Osteocyte (in vitro differentiated cells): ENCODE measurements around the gene CUZD1. TPM values are rescaled to one million over a fixed set of nuclear protein-coding genes. Genes with fewer than 3 reads are reported as not detected.
A peak's percentile ranks its signal among the peaks of the same experiment; 100 is the strongest.
"Not testable (repeated sequence)": the region's sequence is repeated elsewhere in the genome, so short reads cannot be mapped to it uniquely, and the experiment has no call there.

Experiments
- DNase-seq: peaks from one replicate; pipeline ENCODE4 v3.0.0; 2021; ENCODE audit warnings: mixed read lengths; ENCODE audit not compliant: unreplicated experiment; ENCODE audit errors: extremely low spot score
- H3K27ac Mint-ChIP-seq: one replicate; pipeline ENCODE4 v1.8.0; 2021; ENCODE audit warnings: mild to moderate bottlenecking, mixed read lengths; ENCODE audit not compliant: unreplicated experiment
- H3K27me3 Mint-ChIP-seq: one replicate; pipeline ENCODE4 v1.8.0; 2021; ENCODE audit warnings: mixed read lengths; ENCODE audit not compliant: unreplicated experiment
- H3K36me3 Mint-ChIP-seq: one replicate; pipeline ENCODE4 v1.8.0; 2021; ENCODE audit warnings: mixed read lengths; ENCODE audit not compliant: unreplicated experiment
- H3K4me1 Mint-ChIP-seq: one replicate; pipeline ENCODE4 v1.8.0; 2021; ENCODE audit warnings: mixed read lengths; ENCODE audit not compliant: unreplicated experiment
- H3K4me3 Mint-ChIP-seq: one replicate; pipeline ENCODE4 v1.8.0; 2021; ENCODE audit warnings: mild to moderate bottlenecking, moderate library complexity, mixed read lengths; ENCODE audit not compliant: unreplicated experiment
- H3K9me3 Mint-ChIP-seq: one replicate; pipeline ENCODE4 v1.8.0; 2021; ENCODE audit warnings: mixed read lengths; ENCODE audit not compliant: unreplicated experiment
- CTCF ChIP-seq: fragments of 200-600 bp; sonication (generic); IDR thresholded peaks from 2 replicates; pipeline ENCODE4 v1.5.0; 2021; ENCODE audit warnings: antibody characterized with exemption, mild to moderate bottlenecking, moderate library complexity
- total RNA-seq: library from RNA; stranded (reverse); gene quantifications from 2 replicates; pipeline ENCODE4 v1.2.1, GENCODE V29; 2021

The CUZD1 gene
- total RNA-seq, 1 donor from 2014 or later: 0.30 TPM

GRCh38 chr10:122859527-122859926, 13.9 kb upstream of the CUZD1 start:
- Mint-ChIP-seq H3K36me3 (no peaks in the 10 kb centered on the region), H3K27ac (no peak overlapping the region), H3K4me3 (no peak overlapping the region), H3K4me1 (peaks cover 29% of the 10 kb centered on the region), H3K9me3 (no peaks in the 10 kb centered on the region), H3K27me3 (no peaks in the 10 kb centered on the region)
- DNase-seq: no peak
- TF ChIP-seq CTCF: no peak

GRCh38 chr10:122858042-122858441, 12.4 kb upstream of the CUZD1 start:
- peaks cover 33% of the 10 kb centered on the region for H3K4me1 Mint-ChIP-seq
- H3K27ac Mint-ChIP-seq, H3K9me3 Mint-ChIP-seq, H3K36me3 Mint-ChIP-seq, H3K27me3 Mint-ChIP-seq, DNase-seq, H3K4me3 Mint-ChIP-seq: not testable (repeated sequence)

- Mint-ChIP-seq H3K4me1 (peaks cover 37% of the 10 kb centered on the region), H3K9me3 (peaks cover 6% of the 10 kb centered on the region), H3K4me3 (no peak overlapping the region), H3K27me3 (no peaks in the 10 kb centered on the region), H3K36me3 (no peaks in the 10 kb centered on the region), H3K27ac (no peak overlapping the region)
- DNase-seq: no peak
- TF ChIP-seq CTCF: no peak
Observed at GRCh38 chr10:122856902-122857301, 11.2 kb upstream of the CUZD1 start.

GRCh38 chr10:122855745-122856144, 10.1 kb upstream of the CUZD1 start:
- Mint-ChIP-seq H3K36me3 (no peaks in the 10 kb centered on the region), H3K4me3 (no peak overlapping the region), H3K4me1 (peaks cover 40% of the 10 kb centered on the region), H3K27me3 (no peaks in the 10 kb centered on the region), H3K27ac (no peak overlapping the region), H3K9me3 (peaks cover 6% of the 10 kb centered on the region)
- no peak for TF ChIP-seq CTCF
- DNase-seq: no peak

- Mint-ChIP-seq H3K4me1 (peaks cover 51% of the 10 kb centered on the region), H3K27me3 (no peaks in the 10 kb centered on the region), H3K9me3 (peaks cover 6% of the 10 kb centered on the region), H3K36me3 (no peaks in the 10 kb centered on the region), H3K4me3 (no peak overlapping the region), H3K27ac (no peak overlapping the region)
- no peak for DNase-seq
- no peak for TF ChIP-seq CTCF
Observed at GRCh38 chr10:122854648-122855047, 9.0 kb upstream of the CUZD1 start.

GRCh38 chr10:122853665-122854313, 8.1 kb upstream of the CUZD1 start:
- Mint-ChIP-seq H3K9me3 (peaks cover 6% of the 10 kb centered on the region), H3K27ac (peak overlapping the region; percentile 41), H3K4me3 (no peak overlapping the region), H3K36me3 (no peaks in the 10 kb centered on the region), H3K4me1 (peaks cover 57% of the 10 kb centered on the region), H3K27me3 (no peaks in the 10 kb centered on the region)
- no peak for DNase-seq
- TF ChIP-seq CTCF: no peak
